NCI-H2196 treated with DMSO at 0.1 percent for 48 hours (cell line): ENCODE data around the gene SYNE1.
"Not testable (repeated sequence)": the region's sequence is repeated elsewhere in the genome, so short reads cannot be mapped to it uniquely, and the experiment has no call there.

Experiments used
- DNase-seq: peaks from one replicate; lab custom pipeline; 2025; ENCODE audit not compliant: unreplicated experiment; lab: John Stamatoyannopoulos, UW

SYNE1 gene

DNA sequence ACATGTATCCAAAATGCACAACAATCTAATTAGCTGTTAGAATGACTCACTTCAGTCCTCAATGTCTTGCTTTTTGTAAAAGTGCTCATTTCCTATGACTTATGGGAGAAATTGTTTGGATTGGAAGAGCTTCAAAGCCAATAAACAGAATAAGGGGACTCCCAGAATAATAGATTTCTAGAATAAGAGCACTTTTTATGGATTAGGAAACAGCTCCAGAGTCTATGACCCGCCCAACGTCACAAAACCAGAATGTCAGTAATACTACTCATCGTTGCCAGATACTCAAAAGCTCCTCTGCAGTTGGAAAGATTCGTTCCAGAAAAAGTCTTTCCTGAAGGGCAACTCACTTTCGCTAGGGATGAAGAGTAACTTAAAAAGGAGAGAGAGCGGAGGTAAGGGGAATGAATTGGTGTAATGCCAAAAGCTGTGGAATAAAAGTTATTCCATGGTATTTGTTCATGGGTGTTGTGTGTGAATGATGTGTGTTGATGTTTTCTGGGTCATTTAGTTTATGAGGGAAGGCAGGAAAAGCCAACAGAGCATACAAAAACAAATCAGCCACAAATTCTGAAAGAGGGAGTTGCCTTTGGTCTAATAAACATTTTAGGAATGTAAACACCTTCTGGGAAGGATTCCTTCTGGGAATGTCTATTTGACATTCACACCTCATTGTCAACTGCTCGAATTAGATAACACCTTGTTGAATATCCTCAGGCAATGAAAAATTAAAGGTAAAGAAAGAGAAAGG, 64.6 kb downstream of the SYNE1 start:
- no peak for DNase-seq

GRCh38 chr6:152571943-152572337, 65.2 kb downstream of the SYNE1 start:
- no peak for DNase-seq

- no peak for DNase-seq
These were observed 66.1 kb downstream of the SYNE1 start for GRCh38 chr6:152571089-152571488.

DNA sequence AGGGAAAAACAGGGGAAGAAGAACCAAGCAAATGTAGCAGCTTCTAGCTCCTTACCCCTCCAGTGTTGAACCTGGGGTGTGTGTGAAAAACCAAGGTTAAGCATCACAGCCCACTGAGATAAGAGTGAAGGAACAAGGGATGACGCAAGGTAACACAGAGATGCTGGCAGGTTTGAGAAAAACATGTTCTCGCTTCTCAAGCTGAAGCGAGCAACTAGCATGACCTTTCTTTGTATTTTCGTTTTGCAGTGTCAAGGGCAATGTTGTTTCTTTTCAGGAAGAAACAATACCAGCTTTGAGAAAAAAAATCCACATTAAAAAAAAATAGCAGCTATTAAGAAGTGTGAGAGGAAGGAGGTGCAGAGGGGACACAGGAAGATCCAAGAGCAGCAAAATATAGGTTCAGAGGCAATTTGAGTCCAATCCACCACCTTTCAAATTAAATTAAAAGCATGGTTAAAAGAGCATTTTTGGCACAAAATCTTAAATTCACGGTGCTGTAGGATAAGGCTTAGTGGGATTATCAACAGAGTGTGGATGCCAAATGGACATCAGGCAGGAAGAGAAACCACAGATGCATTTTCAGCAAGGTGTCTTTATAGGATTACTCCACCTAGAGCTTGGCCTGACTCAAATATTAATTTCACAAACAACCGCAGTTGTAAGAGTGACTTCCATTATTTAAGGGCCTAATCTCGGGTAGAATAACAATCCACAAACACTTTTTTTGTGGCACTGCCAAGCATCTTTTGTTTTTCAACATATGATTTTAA, 70.9 kb downstream of the SYNE1 start:
- no peak for DNase-seq

DNA sequence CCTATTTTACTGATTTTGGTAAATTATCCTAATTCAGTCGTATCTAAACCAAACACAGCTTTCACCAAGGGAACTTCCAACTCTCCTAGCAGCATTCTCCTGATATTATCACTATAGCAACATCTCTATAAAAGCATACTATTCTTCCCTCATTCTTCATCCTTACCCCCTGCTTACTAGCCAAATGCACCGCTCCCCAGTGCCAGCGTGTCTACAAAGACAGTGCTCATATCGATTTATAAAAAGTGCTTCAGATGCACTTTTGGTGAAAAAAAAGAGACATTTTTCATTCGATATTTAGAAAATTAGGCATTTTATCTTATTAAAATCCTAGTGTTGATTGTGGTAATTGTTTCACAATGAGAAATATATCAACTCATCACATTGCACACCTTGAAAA, 74.0 kb downstream of the SYNE1 start:
- DNase-seq, result no peak

GRCh38 chr6:152558798-152559197, 78.4 kb downstream of the SYNE1 start:
- not testable (repeated sequence) for DNase-seq

DNA sequence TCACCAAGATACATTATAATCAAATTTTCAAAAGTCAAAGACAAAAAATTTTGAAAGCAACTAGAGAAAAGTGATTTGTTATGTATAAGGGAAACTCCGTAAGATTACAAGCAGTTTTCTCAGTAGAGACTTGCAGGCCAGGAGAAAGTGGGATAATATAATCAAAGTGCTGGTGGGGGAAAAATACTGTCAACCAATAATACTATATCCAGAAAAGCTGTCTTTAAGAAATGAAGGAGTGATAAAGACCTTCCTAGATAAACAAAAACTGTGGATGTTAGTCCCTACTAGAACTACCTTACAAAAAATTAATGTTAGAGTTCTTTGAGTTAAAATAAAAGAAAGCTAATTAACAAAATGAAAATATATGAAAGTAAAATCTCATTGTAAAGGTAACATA, 79.7 kb downstream of the SYNE1 start:
- no peak for DNase-seq

GRCh38 chr6:152554851-152555250, 82.3 kb downstream of the SYNE1 start:
- DNase-seq, result no peak

- DNase-seq, result no peak
These were observed 84.4 kb downstream of the SYNE1 start for GRCh38 chr6:152552616-152553209.

DNA sequence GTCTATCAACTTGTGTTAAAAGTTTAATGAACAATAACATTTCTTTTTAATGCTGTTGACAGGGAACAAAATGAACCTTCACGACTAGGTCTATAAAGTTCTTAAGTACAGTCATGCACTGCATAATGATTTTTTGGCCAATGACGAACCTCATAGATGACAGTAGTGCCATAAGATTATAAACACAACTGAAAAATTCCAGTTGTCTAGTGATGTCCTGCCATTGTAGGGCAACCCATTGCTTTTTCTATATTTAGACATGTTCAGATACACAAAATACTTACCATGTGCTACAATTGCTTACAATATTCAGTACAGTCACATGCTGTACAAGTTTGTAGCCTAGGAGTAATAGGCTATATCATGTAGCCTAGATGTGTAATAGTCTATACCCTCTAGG, 93.6 kb downstream of the SYNE1 start:
- DNase-seq, result no peak

- no peak for DNase-seq
These were observed 96.8 kb downstream of the SYNE1 start for GRCh38 chr6:152540381-152540780.

DNA sequence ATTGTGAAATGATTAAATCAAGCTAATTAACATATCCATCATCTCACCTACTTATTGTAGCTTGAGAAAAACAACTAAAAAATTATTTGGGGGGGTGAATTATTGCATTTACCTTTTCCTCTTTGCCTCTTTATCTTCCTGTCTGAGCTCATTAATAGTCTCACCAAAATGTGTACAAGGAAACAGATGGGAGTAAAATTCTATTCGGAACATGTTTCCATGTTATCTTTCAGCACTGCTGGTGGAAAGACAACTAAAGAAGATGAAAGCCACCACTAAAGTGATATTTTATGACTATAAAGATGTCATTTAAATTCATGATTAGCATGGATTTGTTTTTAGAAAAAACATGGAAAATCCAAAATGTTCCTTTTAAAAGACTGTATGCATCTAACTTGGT, 102.6 kb downstream of the SYNE1 start:
- no peak for DNase-seq

GRCh38 chr6:152532556-152533422, 104.4 kb downstream of the SYNE1 start:
- no peak for DNase-seq

DNA sequence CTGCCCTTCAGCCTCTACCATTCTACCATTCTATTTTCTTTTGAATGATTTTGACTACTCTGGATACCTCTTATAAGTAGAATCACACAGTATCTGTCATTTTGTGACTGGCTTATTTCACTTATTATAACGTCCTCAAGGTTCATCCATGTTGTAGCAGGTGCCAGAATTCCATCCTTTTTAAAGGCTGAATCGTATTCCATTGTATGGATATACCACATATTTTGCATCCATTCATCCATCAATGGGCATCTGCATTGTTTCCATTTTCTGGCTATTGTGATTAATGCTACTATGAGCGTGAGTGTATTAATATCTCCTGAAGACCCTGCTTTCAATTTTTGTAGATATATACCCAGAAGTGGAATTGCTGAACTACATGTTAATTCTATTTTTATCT, 105.5 kb downstream of the SYNE1 start:
- DNase-seq, result no peak

GRCh38 chr6:152529369-152529768, 107.8 kb downstream of the SYNE1 start:
- DNase-seq, result no peak

DNA sequence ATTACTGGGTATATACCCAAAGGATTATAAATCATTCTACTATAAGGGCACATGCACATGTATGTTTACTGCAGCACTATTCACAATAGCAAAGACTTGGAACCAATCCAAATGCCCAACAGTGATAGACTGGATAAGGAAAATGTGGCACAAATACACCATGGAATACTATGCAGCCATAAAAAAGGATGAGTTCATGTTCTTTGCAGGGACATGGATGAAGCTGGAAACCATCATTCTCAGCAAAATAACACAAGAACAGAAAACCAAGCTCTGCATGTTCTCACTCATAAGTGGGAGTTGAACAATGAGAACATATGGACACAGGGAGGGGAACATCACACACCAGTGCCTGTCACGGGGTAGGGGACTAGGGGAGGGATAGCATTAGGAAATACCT, 123.0 kb downstream of the SYNE1 start:
- not testable (repeated sequence) for DNase-seq

- DNase-seq, result no peak
These were observed 127.2 kb downstream of the SYNE1 start for GRCh38 chr6:152509916-152510315.

DNA sequence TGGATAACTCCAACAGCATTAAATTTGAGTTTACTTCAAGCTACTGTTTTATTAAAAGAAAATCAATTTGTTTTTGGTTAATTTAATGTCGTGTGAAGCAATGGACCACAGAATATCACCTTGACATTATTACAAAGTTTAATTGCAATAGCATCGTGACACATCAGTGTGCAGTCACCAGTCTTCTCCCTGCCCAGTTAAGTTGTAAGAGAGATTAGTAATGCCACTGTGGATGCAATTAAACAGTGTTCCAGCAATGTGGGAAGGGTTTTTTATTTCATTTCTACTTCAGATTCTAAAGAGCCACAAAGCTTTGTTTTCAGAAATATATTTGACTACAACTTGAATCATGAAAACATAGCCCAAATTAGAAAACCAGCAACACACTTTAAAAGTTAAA, 128.7 kb downstream of the SYNE1 start:
- no peak for DNase-seq

DNA sequence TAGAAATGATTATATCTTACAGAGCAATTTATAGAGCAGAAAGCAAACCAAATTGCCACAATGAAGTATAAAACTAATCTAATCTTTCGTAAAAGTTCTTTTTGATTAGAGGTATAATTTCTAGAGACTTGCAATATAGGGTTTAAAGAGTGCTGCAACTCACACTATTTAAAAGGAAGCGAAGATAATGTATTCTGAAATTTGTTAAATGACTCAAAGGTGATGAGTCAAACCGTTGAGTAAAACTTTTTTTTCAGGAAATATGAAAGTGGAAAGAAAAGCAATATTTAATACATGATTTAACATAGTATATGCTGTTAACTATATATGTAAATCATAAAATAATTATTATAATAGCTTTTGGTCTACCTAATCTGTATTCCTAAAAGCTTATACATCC, 133.6 kb downstream of the SYNE1 start:
- DNase-seq, result no peak

- no peak for DNase-seq
These were observed 134.6 kb downstream of the SYNE1 start for GRCh38 chr6:152502421-152503188.
